GM18511 (cell line): ENCODE measurements around the gene ZDHHC14.
"Not testable (repeated sequence)": the region's sequence is repeated elsewhere in the genome, so short reads cannot be mapped to it uniquely, and the experiment has no call there.

Experiments used
- ATAC-seq: cut with Tn5 transposase; IDR thresholded peaks from one replicate; pipeline ENCODE4 v1.9.1; 2021; ENCODE audit warnings: mild to moderate bottlenecking, moderate library complexity; ENCODE audit not compliant: unreplicated experiment

Gene ZDHHC14

GRCh38 chr6:157590654-157591053, 209.7 kb downstream of the ZDHHC14 start:
- not testable (repeated sequence) for ATAC-seq

- ATAC-seq, result no peak
Measured at GRCh38 chr6:157592541-157592940, 211.6 kb downstream of the ZDHHC14 start.

GRCh38 chr6:157592980-157593379, 212.0 kb downstream of the ZDHHC14 start:
- ATAC-seq, result no peak

GRCh38 chr6:157593596-157593995, 212.6 kb downstream of the ZDHHC14 start:
- no peak for ATAC-seq

GRCh38 chr6:157594292-157594691, 213.3 kb downstream of the ZDHHC14 start:
- ATAC-seq, result no peak

- no peak for ATAC-seq
Measured at GRCh38 chr6:157595768-157596167, 214.8 kb downstream of the ZDHHC14 start.

- no peak for ATAC-seq
Measured at GRCh38 chr6:157596461-157596860, 215.5 kb downstream of the ZDHHC14 start.

- ATAC-seq, result no peak
Measured at GRCh38 chr6:157596886-157597285, 215.9 kb downstream of the ZDHHC14 start.

- no peak for ATAC-seq
Measured at GRCh38 chr6:157597461-157598312, 216.7 kb downstream of the ZDHHC14 start.

GRCh38 chr6:157599191-157599590, 218.2 kb downstream of the ZDHHC14 start:
- ATAC-seq, result no peak

- ATAC-seq, result no peak
Measured at GRCh38 chr6:157600807-157601206, 219.8 kb downstream of the ZDHHC14 start.

GRCh38 chr6:157602521-157603295, 221.7 kb downstream of the ZDHHC14 start:
- no peak for ATAC-seq

- no peak for ATAC-seq
Measured at GRCh38 chr6:157603314-157603940, 222.4 kb downstream of the ZDHHC14 start.

GRCh38 chr6:157603971-157604370, 223.0 kb downstream of the ZDHHC14 start:
- no peak for ATAC-seq

GRCh38 chr6:157604816-157605215, 223.8 kb downstream of the ZDHHC14 start:
- ATAC-seq, result no peak

GRCh38 chr6:157605484-157605883, 224.5 kb downstream of the ZDHHC14 start:
- no peak for ATAC-seq

- no peak for ATAC-seq
Measured at GRCh38 chr6:157606516-157606915, 225.5 kb downstream of the ZDHHC14 start.

GRCh38 chr6:157607317-157608109, 226.5 kb downstream of the ZDHHC14 start:
- ATAC-seq, result no peak

GRCh38 chr6:157608221-157609075, 227.5 kb downstream of the ZDHHC14 start:
- no peak for ATAC-seq

GRCh38 chr6:157609117-157609516, 228.1 kb downstream of the ZDHHC14 start:
- ATAC-seq, result no peak
